Panc1 (cell line): ENCODE measurements around the gene PDE10A. TPM values are rescaled to one million over a fixed set of nuclear protein-coding genes. Genes with fewer than 3 reads are reported as not detected.

Experiments
- ATAC-seq: fragments of 200-7000 bp; cut with Tn5 transposase; 2 replicates; pipeline ENCODE4 v1.9.1; 2020; ENCODE audit warnings: mild to moderate bottlenecking, moderate library complexity
- BruUV-seq: library from RNA; stranded (reverse); fragments of 400-500 nt; replicated peaks from 2 replicates; lab custom pipeline; 2021; lab: Mats Ljungman, UMichigan
- CTCF ChIA-PET: fragments of 300-600 bp; sonication (Branson Sonifier 250); formaldehyde crosslinking; loops from one replicate; lab custom pipeline; 2022; ENCODE audit warnings: antibody characterized with exemption; lab: Charles Lee
- POLR2A ChIA-PET: fragments of 300-600 bp; sonication (Branson Sonifier 250); formaldehyde crosslinking; loops from one replicate; lab custom pipeline; 2022; ENCODE audit warnings: antibody characterized with exemption; lab: Charles Lee
- DNase-seq: peaks from one replicate; pipeline ENCODE4 v3.0.0-alpha.2; 2010; ENCODE audit warnings: low read depth, low spot score
- H3K27ac ChIP-seq: 2 replicates; pipeline ENCODE4 v1.5.1; 2011; ENCODE audit warnings: mild to moderate bottlenecking, low read length, inconsistent platforms
- H3K27me3 ChIP-seq: fragments of 200-500 bp; sonication (Bioruptor generic); 2 replicates; pipeline ENCODE4 v1.6.0; 2014; ENCODE audit warnings: low read length, inconsistent platforms; ENCODE audit not compliant: control insufficient read depth, insufficient read depth
- H3K36me3 ChIP-seq: fragments of 200-500 bp; sonication (Bioruptor generic); 2 replicates; pipeline ENCODE4 v1.5.1; 2014; ENCODE audit warnings: inconsistent platforms, mild to moderate bottlenecking, low read length, moderate library complexity; ENCODE audit not compliant: control insufficient read depth, insufficient read depth
- H3K4me1 ChIP-seq: 2 replicates; pipeline ENCODE4 v1.5.1; 2011; ENCODE audit warnings: inconsistent platforms, mild to moderate bottlenecking, low read length, moderate library complexity; ENCODE audit not compliant: control insufficient read depth, insufficient read depth
- H3K4me3 ChIP-seq, 2 experiments: 2 replicates each; pipeline ENCODE4 v1.5.1; 2011 to 2012; ENCODE audit warnings: low read depth in 2 of 2, low read length in 2 of 2, mild to moderate bottlenecking in 2 of 2, inconsistent platforms in 1 of 2, moderate library complexity in 1 of 2
- H3K9me3 ChIP-seq: fragments of 200-500 bp; sonication (Bioruptor generic); 2 replicates; pipeline ENCODE4 v1.5.1; 2014; ENCODE audit warnings: low read depth, mild to moderate bottlenecking, inconsistent platforms, low read length, moderate library complexity; ENCODE audit not compliant: control insufficient read depth, insufficient read depth
- POLR2AphosphoS5 ChIP-seq: IDR thresholded peaks from 2 replicates; pipeline ENCODE4 v1.6.1; 2012; ENCODE audit warnings: mild to moderate bottlenecking, low read depth, low read length, moderate library complexity
- REST ChIP-seq, 2 experiments: IDR thresholded peaks; 2 replicates each; pipeline ENCODE4 v1.6.1; 2011 to 2012; ENCODE audit warnings: low read depth in 2 of 2, control low read depth in 1 of 2, low read length in 1 of 2, mild to moderate bottlenecking in 1 of 2, moderate library complexity in 1 of 2; ENCODE audit not compliant: insufficient read depth in 1 of 2
- SIN3A ChIP-seq: IDR thresholded peaks from 2 replicates; pipeline ENCODE4 v1.6.1; 2012; ENCODE audit warnings: low read depth, mild to moderate bottlenecking, low read length, moderate library complexity, borderline replicate concordance; ENCODE audit not compliant: insufficient read depth
- TCF7L2 ChIP-seq: IDR thresholded peaks from 2 replicates; pipeline ENCODE4 v1.6.1; 2011; ENCODE audit warnings: mild to moderate bottlenecking, low read depth, low read length, inconsistent platforms
- in situ Hi-C: cut with HindIII; loops from 2 replicates; pipeline ENCODE4 v1.10.0; 2016; ENCODE audit warnings: low sequenced_read_pairs, low pct_unique_long_range_greater_than_20kb
- intact Hi-C: fragments of 100-400 bp; cut with micrococcal nuclease; formaldehyde crosslinking; loops from one replicate; pipeline ENCODE4 v1.10.0; 2022; ENCODE audit not compliant: unreplicated experiment
- total RNA-seq: library from RNA; stranded (reverse); gene quantifications from one replicate; pipeline ENCODE4 v1.2.1, GENCODE V29; 2021; ENCODE audit not compliant: unreplicated experiment
- TF ChIP-seq, protein P1 (sequence below): fragments of 450-650 bp; IDR thresholded peaks from 2 replicates; pipeline ENCODE4 v1.5.1; 2017; ENCODE audit warnings: mild to moderate bottlenecking

Gene PDE10A
- total RNA-seq, 1 experiment from 2014 or later = 27.8 TPM

DNA sequence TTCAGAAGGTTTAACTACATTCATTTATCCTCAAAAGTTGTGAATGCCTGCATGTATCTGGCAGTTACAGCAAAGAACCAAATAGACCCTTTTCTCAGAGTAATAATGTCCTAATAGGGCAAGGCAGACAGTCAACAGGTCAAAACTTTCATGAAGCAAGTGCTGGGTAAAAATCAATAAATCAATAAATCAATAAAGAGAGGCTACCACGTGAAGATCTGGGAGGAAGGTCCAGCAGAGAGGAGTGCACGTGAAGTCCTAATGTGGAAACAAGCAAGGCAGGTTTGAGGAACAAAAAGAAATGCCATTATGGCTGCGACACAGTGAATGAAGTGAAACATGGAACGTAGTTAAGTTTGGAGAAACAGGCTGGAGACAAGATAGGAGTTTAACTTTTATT is 317.3 kb downstream of the PDE10A start:
- no peaks in the 10 kb centered on the region for H3K4me1 ChIP-seq
- CTCF ChIA-PET = no interaction called here
- no peak overlapping the region for H3K27ac ChIP-seq
- H3K27me3 ChIP-seq = no peaks in the 10 kb centered on the region
- no peak overlapping the region for H3K4me3 ChIP-seq
- intact Hi-C loops = no loop called here
- ATAC-seq = no peak
- no TSS peak for BruUV-seq
- DNase-seq = no peak
- in situ Hi-C loops = no loop called here
- POLR2A ChIA-PET = no interaction called here
- no peaks in the 10 kb centered on the region for H3K9me3 ChIP-seq
- no peaks in the 10 kb centered on the region; the same call in 1 of the 2 replicates for H3K36me3 ChIP-seq
- no peak for TF ChIP-seq SIN3A
- TF ChIP-seq, protein P1, sequence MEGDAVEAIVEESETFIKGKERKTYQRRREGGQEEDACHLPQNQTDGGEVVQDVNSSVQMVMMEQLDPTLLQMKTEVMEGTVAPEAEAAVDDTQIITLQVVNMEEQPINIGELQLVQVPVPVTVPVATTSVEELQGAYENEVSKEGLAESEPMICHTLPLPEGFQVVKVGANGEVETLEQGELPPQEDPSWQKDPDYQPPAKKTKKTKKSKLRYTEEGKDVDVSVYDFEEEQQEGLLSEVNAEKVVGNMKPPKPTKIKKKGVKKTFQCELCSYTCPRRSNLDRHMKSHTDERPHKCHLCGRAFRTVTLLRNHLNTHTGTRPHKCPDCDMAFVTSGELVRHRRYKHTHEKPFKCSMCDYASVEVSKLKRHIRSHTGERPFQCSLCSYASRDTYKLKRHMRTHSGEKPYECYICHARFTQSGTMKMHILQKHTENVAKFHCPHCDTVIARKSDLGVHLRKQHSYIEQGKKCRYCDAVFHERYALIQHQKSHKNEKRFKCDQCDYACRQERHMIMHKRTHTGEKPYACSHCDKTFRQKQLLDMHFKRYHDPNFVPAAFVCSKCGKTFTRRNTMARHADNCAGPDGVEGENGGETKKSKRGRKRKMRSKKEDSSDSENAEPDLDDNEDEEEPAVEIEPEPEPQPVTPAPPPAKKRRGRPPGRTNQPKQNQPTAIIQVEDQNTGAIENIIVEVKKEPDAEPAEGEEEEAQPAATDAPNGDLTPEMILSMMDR = no peak
- TF ChIP-seq REST (IDR thresholded peaks at IDR 0.05; ENCODE audit: insufficient read depth in 1 of 2, low read depth in 2 of 2, low read length in 1 of 2) = no peak
- no peak for TF ChIP-seq TCF7L2
- no peak for TF ChIP-seq POLR2AphosphoS5

- Histone ChIP-seq H3K4me3 (no peak overlapping the region), H3K36me3 (no peaks in the 10 kb centered on the region; the same call in 1 of the 2 replicates), H3K9me3 (no peaks in the 10 kb centered on the region), H3K4me1 (no peaks in the 10 kb centered on the region), H3K27ac (no peak overlapping the region), H3K27me3 (no peaks in the 10 kb centered on the region)
- ChIA-PET CTCF (no interaction called here), POLR2A (no interaction called here)
- in situ Hi-C loops (no loop called here), intact Hi-C loops (no loop called here)
- DNase-seq (no peak), ATAC-seq (no peak)
- TF ChIP-seq, protein P1 = no peak
- TF ChIP-seq POLR2AphosphoS5 (no peak), TCF7L2 (no peak), REST (IDR thresholded peaks at IDR 0.05; ENCODE audit: insufficient read depth in 1 of 2, low read depth in 2 of 2, low read length in 1 of 2) (no peak), SIN3A (no peak)
- no TSS peak for BruUV-seq
These were observed 322.5 kb downstream of the PDE10A start for GRCh38 chr6:165340532-165340931.
